PFSK-1 (cell line): ENCODE results near the gene NFATC4.

ENCODE experiments used
- FOXP2 ChIP-seq: optimal IDR thresholded peaks from 2 replicates; pipeline ENCODE3; 2011; ENCODE audit warnings: borderline replicate concordance, control low read depth, inconsistent platforms; ENCODE audit not compliant: insufficient read depth; ENCODE audit errors: extremely low read length, extremely low read depth
- POLR2AphosphoS5 ChIP-seq: IDR thresholded peaks from 2 replicates; pipeline ENCODE4 v1.6.1; 2012; ENCODE audit warnings: low read depth, mild to moderate bottlenecking, control low read depth, low read length, moderate library complexity
- REST ChIP-seq, 2 experiments: IDR thresholded peaks; 2 replicates each; pipeline versions ENCODE4 v1.6.1 to v1.8.0; 2011 to 2012; ENCODE audit warnings: low read depth in 2 of 2, low read length in 2 of 2, control low read depth in 1 of 2, inconsistent platforms in 1 of 2, mild to moderate bottlenecking in 1 of 2, moderate library complexity in 1 of 2; ENCODE audit not compliant: insufficient read depth in 1 of 2
- SIN3A ChIP-seq: IDR thresholded peaks from 2 replicates; pipeline ENCODE4 v1.6.1; 2012; ENCODE audit warnings: mild to moderate bottlenecking, low read length, moderate library complexity, borderline replicate concordance; ENCODE audit not compliant: insufficient read depth
- TAF1 ChIP-seq: IDR thresholded peaks from 2 replicates; pipeline ENCODE4 v1.6.1; 2012; ENCODE audit warnings: low read length, control low read depth, borderline replicate concordance; ENCODE audit not compliant: insufficient read depth

NFATC4 gene

GRCh38 chr14:24427537-24428508 lies 59.8 kb downstream of the NFATC4 start:
- TF ChIP-seq REST (IDR thresholded peaks at IDR 0.05; ENCODE audit: insufficient read depth in 1 of 2, low read depth in 2 of 2, low read length in 2 of 2) (no peak), FOXP2 (no peak), TAF1 (no peak), POLR2AphosphoS5 (no peak), SIN3A (no peak)

GRCh38 chr14:24428628-24429394 lies 60.8 kb downstream of the NFATC4 start:
- TF ChIP-seq TAF1, result no peak
- no peak for TF ChIP-seq SIN3A
- no peak for TF ChIP-seq FOXP2
- TF ChIP-seq POLR2AphosphoS5, result no peak
- no peak for TF ChIP-seq REST (IDR thresholded peaks at IDR 0.05; ENCODE audit: insufficient read depth in 1 of 2, low read depth in 2 of 2, low read length in 2 of 2)
